Activated T-cell treated with anti-CD3 and anti-CD28 coated beads for 48 hours (primary cell): ENCODE data around the gene SEPTIN10.
"Not testable (repeated sequence)": the region's sequence is repeated elsewhere in the genome, so short reads cannot be mapped to it uniquely, and the experiment has no call there.

Experiments
- DNase-seq: peaks from one replicate; pipeline ENCODE4 v3.0.0-alpha.2; 2020; ENCODE audit warnings: low read depth

Gene SEPTIN10

DNA sequence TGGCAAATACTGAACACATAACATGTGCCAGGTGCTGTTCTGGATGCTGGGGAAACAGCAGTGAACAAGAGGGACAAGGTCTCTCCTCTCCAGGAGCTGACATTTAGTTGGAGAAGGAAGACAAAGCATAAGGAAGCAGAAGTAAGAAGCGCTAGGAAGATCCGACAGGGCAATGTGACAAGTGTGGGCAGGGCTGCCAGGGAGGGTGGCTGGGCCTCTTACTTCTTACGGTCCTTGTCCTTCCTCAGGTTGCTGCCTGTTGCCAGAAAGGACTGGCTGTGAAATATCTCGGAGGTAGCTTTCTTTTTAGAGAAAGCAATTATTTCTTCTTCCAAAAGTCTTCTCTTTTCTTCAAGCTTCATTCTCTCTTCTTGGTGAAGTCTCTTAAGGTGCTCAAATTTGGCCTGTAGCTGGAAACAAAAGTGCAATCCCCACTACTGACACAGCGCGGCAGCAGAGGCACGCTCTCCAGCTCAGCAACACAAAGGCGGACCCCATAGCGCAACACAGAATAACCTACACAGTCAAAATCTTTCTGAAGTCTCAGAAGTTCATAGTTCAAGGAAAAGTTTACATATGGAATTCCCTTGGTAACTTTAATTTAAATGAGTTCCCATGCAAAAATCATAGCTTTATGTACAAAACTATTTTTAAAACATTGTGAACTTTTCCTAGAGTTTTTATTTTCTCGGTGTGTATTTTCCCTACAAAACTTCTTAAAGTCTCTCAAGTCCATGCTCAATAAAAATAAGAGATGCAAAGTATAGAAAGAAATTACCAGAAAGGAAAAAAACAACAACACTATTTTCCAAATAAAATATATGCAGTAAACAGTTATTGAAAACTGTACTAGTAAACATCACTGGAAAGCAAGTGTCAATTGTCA, 67.7 kb downstream of the SEPTIN10 start:
- DNase-seq: peak; percentile 53

DNA sequence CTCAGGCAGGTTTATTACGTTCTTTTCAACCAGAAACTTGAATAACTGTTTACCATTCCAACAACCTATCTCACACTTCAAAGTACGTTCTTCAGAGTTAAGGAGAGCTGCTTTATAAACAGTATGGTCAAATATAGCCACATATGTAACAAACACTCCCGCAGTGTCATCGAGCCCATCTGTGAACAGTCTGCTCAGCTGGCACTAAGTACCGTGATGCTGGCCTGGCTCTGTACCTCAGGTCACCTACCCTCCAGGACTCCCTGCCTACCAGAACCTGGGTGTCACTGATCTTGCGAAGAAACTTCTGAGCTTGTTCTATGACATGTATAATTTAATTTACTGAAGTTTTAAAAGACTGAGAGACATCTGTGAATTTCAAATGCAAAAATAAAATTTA, 71.4 kb downstream of the SEPTIN10 start:
- no peak for DNase-seq

DNA sequence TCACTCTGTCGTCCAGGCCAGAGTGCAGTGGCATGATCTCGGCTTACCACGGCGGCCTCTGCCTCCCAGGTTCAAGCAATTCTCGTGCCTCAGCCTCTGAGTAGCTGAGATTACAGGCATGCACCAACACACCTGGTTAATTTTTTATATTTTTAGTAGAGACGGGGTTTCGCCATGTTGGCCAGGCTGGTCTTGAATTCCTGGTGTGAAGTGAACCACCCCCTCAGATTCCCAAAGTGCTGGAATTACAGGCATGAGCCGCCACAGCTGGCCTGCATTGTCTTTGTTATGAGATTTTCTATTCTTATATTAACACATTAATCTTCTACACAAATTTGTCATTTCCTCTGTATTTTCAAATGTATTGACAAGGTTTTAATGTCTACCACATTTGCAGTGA, 75.2 kb downstream of the SEPTIN10 start:
- DNase-seq: no peak

DNA sequence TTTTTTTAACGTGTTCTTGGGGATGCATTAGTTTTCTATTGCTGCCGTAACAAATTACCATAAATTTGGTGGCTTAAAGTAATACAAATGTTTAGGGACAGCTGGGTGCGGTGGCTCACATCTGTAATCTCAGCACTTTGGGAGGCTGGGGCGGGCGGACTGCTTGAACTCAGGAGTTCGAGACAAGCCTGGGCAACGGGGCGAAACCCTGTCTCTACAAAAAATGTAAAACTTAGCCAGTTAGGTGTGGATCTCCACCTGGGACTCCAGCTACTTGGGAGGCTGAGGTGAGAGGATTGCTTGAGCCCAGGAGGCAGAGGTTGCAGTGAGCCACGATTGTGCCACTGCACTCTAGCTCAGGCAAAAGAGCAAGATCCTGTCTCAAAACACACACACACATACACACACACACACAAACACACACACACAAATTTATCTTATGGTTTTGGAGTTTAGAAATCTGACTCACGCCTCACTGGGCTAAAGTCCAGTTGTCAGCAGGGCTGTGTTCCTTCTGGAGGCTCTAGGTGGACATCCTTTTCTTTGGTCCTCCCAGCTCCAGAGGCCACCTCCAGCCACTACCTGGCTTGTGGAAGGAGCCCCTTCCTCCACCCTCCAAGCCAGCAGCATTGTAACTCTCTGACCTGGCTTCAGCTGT, 76.1 kb downstream of the SEPTIN10 start:
- no peak for DNase-seq

DNA sequence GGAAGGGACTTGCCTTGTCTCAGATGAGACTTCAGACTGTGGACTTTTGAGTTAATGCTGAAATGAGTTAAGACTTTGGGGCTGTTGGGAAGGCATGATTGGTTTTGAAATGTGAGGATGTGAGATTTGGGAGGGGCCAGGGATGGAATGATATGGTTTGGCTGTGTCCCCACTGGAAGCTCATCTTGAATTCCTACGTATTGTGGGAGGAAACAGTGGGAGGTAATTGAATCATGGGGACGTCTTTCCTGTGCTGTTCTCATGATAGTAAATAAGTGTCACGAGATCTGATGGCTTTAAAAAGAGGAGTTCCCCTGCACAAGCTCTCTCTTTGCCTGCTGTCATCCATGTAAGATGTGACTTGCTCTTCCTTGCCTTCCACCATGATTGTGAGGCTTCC, 77.2 kb downstream of the SEPTIN10 start:
- DNase-seq: not testable (repeated sequence)

DNA sequence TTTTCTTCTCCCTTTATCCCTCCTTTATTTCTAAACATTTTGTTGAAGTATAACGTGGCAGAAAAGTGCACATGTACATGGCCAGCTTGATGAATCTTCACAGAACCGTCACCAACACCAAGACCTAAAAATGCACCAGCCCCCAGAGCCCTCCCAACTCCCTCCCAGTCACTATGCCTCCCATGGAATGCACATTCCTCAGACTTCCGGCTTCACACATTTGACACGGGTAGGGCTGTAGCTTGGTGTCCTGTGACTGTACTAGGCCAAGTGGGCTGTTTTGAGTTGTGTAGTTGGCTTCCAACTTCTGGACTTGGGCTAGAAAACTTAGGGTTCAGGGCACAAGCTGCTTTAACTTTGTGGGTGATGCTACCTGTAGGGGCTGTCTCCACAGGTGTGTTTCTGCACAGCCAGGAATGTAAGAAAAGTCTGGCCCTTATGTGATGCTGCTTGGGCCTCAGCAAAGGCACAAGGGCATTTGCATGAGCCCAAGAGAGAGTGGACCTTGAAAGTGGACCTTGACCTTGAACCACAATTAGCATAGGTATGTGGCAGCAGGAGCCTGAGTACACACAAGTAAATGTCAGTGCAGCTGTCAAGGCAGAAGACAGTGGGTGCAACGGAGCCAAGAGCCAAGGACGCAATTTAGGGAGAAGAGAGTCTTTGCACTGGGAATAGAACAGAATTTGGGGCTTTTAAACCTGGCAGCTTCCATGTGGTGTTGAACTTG, 78.4 kb downstream of the SEPTIN10 start:
- no peak for DNase-seq

DNA sequence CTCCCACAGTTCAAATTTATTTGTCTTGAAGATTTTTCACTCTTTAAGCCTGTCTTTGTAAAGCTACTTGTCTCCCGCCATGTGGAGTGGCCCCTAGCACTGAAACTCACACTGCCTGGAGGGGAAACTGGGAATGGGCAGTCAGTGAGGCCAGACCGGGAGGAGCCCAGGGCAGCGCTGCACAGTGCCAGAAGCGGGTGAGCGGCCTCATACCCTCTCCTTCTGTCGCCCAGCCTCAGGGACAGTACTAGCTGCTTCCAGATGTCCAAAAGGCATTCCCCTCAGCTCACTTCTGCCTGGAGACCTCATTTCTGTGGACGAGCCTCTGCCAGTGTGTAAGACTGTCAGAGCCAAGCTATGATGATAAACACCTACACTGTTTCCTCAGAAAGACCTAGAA, 79.9 kb downstream of the SEPTIN10 start:
- DNase-seq: no peak

DNA sequence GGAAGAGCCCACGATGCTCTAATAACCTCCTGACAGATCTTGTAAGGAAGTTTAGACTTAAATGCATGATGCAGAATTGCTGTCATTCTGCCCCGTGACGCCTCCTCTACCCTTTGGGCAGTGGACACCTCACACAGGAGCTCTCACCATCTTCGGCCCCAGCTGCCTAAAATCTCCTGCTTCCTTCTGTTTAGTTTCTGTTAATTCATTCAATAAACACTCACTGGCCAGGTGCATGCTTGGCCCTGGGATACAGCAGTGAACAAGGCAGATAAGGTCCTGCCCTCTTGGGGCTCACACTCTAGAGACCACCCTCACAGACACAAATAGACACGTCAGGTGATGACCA, 81.1 kb downstream of the SEPTIN10 start:
- no peak for DNase-seq

DNA sequence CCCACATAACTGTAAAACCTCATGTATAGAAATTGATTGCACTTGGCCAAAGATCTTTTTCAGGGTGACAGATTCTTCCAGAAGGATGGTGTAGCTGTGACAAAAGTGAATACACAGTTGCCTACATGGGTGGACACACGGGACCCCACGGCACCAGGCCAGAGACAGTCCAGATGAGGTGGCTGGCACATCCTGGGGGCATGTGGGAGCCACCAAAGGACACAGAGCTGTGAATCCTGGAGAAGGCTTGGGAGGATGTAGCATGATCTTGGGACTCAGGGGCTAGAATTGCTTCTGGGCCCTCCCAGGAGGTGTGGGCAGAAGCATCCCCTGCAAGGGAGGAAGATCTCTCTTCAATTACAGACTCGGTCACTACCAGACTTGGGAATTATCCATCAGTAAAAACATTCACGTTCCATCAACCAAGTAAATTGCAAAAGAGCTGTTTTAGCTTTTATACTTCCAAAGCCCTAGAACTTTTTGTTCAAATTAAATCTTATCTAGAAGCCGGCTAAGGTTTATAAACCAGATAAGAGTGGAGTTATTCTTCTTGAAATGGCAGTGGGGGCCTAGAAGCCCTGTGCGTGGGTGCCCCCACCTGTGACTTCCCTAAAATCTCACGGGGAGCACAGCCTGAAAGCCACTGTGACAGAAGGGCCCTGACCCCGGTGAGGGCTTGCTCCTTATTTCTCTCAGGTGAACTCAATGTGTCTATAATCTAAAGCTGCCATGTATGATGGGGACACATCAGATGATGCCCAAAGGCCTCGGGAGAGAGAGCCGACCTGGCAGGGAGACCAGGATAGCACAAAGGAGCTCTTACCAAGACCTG, 81.7 kb downstream of the SEPTIN10 start:
- no peak for DNase-seq

DNA sequence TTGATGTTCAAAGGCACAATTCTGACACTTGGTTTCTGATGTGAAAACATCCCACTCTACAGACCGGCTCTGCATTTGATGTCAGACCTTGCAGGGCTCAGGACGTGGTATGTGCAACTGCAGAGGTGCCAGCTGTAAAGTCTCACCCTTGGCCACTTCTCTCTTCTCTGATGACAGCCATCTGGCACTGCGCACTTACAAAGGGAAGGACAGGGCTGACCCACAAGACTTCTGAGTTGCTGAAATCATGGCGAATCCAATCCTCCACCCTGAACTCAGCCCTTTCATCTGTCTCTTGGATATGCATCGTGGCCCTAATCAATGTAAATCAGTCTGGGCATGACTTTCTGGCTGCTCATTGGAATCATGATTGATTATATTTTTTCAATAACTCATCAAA, 82.5 kb downstream of the SEPTIN10 start:
- DNase-seq: no peak

DNA sequence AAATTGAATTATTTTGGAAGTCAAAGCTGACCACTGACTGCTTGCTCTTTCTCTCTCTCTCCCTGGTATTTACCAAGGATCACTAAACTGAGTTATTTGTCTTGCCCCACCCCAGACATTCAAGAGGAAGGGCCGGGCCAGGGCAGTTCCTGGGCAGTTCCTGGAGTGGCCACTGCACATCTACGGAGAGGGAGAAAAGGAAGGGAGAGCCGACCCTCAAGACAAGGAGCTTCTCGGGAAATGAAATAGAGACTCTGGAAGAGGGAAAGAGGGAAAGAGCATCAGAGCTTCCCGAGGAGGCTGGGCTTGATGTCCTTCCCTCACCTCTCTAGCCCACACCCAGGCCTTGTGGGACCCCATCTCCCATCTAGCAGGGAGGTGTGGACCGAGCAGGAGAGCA, 83.1 kb downstream of the SEPTIN10 start:
- no peak for DNase-seq

DNA sequence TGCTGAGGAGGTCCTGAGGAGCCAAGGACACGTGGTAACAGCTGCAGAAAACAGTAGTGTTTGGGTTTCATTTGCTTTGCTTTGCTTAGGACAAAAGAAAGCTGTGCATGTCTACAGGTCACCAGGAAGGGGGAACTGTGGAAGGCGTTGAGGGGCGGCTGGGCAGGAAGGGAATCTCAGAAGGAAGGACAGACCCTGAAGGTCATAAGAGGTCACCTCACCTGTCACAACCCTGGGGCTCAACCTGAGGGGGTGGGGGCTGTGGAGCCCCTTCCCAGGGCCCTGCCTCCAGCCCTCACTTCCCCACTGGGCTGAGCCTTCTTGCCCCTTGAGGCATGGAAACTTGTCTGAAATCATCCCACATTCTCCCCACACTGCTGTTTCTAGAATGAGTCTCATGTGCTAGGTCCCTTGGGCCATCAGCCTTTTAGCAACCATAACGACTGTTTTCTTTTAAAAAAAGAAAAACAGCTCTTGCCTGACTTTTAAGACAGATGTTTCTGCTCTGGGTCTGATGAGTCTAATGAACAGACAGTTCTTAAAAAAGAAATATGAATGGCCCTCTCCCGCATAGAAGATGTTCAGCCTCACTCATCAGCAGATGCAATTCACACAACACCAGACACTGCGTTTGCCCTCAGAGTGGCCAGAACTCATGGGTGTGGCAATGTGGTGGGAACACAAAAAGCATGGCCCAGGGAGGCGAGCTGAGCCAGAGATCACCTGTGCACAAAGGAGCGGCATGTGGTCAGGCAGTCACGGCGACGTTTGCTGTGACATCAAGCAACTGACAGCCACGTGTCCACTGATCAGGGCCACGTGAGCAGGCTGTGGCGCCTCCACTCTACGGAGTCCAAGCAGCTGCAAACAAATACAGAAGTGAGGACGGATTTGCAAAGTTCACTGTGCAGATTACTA, 84.0 kb downstream of the SEPTIN10 start:
- no peak for DNase-seq

DNA sequence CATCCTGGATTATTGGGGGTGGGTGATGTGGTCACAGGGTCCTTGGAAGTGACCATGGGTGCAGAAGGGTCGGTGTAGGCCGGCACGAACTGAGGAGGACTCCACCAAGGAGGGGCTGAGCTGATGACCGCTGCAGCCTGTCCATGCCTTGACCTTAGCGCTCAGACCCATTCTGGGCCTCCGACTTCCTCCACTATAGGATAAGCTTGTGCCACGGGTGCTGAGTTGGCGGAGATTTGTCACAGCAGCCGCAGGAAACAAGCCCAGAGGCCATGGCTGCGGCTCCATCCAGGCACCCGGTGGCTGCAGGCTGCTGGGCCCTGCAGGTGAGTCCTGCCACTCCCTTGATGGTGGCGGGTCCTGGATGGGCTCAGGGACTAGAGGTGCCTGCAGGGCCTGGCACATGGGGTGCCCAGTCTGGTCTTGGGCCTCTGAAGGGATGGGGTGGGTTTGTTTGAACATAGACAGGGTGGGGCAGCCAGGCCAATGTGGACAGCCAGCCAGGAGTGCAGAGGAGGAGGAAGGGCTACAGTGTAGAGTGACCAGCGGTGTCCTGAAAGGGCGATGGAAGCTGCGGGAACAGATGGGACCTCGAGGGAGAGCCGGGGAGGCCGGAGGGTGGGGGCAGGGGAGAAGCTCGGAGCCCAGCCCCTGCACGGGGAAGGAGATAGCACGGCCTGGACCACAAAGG, 84.8 kb downstream of the SEPTIN10 start:
- no peak for DNase-seq

DNA sequence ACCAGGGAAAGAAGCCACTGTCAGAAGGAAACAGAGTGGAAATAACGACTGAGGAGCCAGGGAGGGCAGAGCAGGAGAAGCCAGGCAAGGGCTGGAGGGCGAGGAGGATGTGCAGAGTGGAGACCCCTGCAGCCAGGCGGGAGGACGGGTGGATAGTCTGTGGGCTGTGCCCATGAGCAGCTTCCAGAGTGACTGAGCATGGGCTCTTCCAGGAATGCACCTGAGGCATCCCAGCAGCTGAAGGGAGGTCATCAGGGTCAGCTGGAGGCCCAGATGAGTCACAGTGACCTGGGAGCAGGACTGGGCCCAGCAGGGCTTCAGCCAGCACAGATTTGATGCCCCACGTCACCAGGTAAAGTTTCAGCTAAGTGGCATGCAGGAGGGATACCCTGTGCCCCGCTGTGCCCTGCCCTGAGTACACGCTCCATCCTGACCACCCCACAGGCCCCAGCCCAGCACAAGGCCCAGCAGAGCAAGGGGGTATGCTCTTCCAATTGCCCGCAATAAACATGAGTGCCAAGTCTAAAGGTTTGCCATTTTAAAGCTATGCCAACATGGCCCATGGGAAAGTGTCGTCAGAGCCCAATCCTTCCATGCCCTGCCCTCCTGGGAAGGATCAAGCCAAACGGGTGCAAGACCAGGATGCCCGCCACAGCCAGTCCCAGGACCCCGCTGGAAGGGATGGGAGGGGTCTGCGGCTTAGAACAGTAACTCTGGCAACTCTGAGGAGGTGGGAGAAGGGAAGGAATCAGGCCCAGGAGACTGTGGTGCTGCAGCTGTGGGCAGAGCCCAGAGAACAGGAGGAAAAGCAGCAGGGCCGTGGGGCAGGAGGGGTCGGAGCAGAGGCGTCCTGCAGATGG, 85.7 kb downstream of the SEPTIN10 start:
- DNase-seq: no peak

DNA sequence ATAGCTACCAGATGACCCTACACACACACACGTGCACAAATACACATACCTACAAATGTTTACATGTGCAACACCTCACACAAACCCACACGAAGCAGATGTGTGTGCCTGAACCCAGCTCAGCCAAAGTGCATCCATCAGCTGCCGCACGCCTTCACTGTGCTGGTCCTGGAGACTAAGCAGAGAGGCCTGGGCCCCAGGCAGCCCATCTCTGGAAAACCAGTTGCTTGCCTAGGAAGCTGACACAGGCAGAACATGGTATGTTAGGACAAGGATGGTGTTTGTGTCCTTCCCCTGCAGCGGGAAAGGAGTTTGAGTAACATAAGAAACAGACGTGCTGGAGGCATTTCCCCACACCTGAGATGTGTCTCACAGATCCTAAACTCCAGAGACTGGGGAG, 86.7 kb downstream of the SEPTIN10 start:
- no peak for DNase-seq

DNA sequence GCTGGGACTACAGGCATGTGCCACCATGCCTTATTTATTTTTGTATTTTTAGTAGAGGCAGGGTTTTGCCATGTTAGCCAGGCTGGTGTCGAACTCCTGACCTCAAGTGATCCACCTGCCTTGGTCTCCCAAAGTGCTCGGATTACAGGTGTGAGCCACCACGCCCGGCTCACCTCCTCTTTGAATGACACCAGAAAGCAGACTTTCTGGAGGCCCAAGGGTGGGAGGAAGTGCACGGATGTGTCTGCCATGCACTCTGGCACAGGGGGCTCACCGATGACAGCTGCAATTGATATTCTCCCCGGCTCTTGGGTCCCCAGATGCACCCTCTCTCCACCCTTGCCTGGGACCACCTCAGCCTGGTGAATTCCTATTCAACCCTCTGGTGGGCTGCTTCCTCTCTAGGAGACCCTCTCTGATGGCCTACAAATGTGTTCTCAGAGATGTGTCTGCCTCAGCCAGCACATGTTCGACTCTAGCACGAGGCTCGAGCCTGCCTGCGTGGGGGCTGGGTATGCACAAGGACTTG, 87.3 kb downstream of the SEPTIN10 start:
- DNase-seq: no peak

DNA sequence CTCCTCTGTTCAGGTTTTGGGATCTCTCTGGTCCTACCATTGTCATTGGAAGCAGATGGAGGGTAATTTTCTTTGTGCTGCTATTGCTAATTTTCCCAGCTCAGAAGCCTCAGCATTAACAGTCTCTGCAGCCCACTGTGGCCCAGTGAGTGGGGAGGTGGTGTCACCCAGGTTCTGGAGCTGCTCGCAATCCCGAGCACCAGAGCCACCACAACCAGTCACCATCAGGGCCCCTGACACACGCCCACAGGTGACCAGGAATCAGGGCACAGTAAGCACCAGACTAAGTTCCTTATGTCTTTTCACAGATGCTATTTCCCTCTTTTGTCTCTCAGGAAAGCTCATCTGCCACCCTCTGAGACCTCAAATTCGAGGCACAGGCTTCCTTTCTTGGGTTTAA, 87.9 kb downstream of the SEPTIN10 start:
- DNase-seq: no peak

DNA sequence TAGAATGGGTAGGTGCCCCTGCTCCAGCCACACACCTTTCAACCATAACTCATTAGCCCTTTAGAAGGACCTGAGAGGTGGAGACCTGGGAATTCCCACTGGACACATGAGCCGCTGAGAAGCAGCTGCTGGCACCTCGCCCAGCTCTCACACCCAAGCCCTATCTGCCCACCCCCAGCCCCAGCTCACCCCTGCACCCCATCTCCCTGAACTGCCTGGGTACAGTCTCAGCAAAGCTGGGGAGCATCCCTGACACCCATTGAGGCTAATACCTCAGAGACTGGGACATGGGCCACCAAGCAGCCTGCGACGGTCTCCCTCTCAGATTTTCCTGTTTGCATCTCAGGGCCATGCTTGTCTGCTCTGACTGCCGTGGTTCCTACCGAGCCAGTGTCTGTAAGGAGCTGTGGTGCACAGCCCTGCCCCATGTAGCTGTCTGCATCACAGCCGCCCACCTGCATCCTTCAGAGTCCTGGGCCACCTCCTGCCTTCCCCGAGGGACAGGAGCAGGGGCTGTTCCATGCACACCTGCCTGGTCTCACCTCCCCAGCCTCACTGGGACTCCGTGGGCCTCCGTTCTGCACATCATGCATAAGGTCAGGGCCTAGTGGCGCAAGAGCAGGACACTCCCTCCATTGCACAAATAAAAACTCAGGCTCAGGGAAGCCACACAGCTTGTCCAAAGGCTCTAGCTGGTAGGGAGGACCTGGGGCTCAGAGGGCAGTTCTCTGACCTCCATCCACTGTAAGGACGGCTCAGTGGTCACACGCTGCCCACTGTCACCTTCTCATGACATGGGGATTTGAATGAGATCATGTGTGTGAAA, 90.0 kb downstream of the SEPTIN10 start:
- no peak for DNase-seq
